Chondrocyte (in vitro differentiated cells): ENCODE measurements around the gene RMI2. TPM values are rescaled to one million over a fixed set of nuclear protein-coding genes. Genes with fewer than 3 reads are reported as not detected.

ENCODE experiments used
- DNase-seq: peaks from one replicate; pipeline ENCODE4 v3.0.0; 2021; ENCODE audit warnings: mixed read lengths, low spot score
- H3K27ac Mint-ChIP-seq: one replicate; pipeline ENCODE4 v1.8.0; 2021; ENCODE audit warnings: mild to moderate bottlenecking, moderate library complexity, mixed read lengths; ENCODE audit not compliant: unreplicated experiment
- H3K27me3 Mint-ChIP-seq: 2 replicates; pipeline ENCODE4 v1.8.0; 2021; ENCODE audit warnings: low read depth, mixed read lengths
- H3K36me3 Mint-ChIP-seq: 2 replicates; pipeline ENCODE4 v1.8.0; 2021; ENCODE audit warnings: low read depth, mixed read lengths
- H3K4me1 Mint-ChIP-seq: 2 replicates; pipeline ENCODE4 v1.8.0; 2021; ENCODE audit warnings: low read depth, mild to moderate bottlenecking, mixed read lengths
- H3K4me3 Mint-ChIP-seq: one replicate; pipeline ENCODE4 v1.8.0; 2021; ENCODE audit warnings: mild to moderate bottlenecking, moderate library complexity, mixed read lengths; ENCODE audit not compliant: unreplicated experiment
- H3K9me3 Mint-ChIP-seq: 2 replicates; pipeline ENCODE4 v1.8.0; 2021; ENCODE audit warnings: low read depth, mixed read lengths
- total RNA-seq: library from RNA; stranded (reverse); gene quantifications from 3 replicates; pipeline ENCODE4 v1.2.1, GENCODE V29; 2021
- TF ChIP-seq, protein P1 (sequence below): fragments of 200-600 bp; sonication (generic); IDR thresholded peaks from 2 replicates; pipeline ENCODE4 v1.5.0; 2021; ENCODE audit warnings: antibody characterized with exemption, mild to moderate bottlenecking, moderate library complexity

RMI2 gene
- total RNA-seq, 1 donor from 2014 or later, result 1.6 TPM

DNA sequence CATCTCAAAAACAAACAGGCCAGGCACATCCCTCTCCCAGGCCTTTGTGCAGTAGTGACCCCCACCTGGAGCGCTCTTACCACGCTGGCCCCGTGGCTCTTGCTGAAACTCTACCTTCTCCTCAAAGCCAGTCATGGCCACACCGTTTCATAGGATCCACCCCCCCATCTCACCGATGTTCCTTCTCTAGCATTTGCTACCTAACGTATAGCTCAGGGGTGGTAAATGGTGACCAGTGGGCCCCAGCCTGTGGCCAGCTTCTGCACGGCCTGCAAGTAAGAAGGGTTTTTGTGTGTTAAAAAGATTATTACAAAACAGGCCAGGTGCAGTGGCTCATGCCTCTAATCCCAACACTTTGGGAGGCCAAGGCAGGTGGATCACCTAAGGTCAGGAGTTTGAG is 43.8 kb downstream of the RMI2 start:
- no peaks in the 10 kb centered on the region for H3K36me3 Mint-ChIP-seq
- no peaks in the 10 kb centered on the region for H3K4me1 Mint-ChIP-seq
- H3K27me3 Mint-ChIP-seq, result peaks cover 7% of the 10 kb centered on the region
- no peak overlapping the region for H3K27ac Mint-ChIP-seq
- DNase-seq, result no peak
- TF ChIP-seq, protein P1, sequence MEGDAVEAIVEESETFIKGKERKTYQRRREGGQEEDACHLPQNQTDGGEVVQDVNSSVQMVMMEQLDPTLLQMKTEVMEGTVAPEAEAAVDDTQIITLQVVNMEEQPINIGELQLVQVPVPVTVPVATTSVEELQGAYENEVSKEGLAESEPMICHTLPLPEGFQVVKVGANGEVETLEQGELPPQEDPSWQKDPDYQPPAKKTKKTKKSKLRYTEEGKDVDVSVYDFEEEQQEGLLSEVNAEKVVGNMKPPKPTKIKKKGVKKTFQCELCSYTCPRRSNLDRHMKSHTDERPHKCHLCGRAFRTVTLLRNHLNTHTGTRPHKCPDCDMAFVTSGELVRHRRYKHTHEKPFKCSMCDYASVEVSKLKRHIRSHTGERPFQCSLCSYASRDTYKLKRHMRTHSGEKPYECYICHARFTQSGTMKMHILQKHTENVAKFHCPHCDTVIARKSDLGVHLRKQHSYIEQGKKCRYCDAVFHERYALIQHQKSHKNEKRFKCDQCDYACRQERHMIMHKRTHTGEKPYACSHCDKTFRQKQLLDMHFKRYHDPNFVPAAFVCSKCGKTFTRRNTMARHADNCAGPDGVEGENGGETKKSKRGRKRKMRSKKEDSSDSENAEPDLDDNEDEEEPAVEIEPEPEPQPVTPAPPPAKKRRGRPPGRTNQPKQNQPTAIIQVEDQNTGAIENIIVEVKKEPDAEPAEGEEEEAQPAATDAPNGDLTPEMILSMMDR, result no peak
- no peaks in the 10 kb centered on the region for H3K9me3 Mint-ChIP-seq
- no peak overlapping the region for H3K4me3 Mint-ChIP-seq

DNA sequence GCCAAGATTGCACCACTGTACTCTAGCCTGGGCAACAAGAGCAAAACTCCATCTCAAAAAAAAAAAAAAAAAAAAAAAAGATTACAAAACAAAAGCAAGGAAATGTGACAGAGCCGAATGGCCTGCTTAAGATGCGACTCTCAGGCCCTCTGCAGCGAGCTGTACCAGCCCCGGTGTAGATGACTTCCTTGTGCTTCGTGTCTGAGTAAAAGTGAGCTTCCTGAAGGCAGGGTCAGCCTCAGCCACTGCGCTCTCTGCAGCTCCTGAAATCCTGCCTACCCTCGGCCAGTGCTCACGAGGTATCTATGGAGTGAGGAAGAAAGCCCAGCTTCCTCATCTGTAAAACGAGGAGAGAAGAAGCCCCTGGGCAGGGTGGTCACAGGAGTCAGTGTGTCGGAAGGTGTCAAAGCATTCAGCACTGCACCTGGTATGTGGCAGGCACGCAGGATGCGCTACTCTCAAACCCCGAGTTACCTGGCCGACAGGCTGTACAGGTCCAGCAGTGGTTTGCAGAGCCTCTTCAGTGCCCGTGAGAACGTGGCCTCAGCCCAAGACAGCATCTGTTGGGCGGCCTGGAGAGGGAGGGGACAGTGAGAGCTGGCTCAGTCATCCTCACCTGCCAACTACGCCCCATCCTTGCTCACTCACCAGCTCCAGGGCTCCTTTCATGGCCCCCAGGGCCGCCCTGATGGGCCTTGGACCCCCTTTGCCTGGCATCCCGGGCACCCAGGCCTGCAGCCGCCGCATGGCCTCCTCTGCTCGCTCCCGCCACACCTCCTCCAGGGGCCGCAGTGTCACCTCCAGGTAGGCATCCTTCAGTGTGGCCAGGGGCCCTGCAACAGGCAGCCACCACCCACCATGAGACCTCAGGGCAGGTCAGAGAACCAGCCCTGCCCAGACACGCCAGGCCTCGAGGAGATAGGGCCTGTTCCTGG is 44.6 kb downstream of the RMI2 start:
- H3K36me3 Mint-ChIP-seq, result no peaks in the 10 kb centered on the region
- TF ChIP-seq, protein P1, result no peak
- no peaks in the 10 kb centered on the region for H3K9me3 Mint-ChIP-seq
- H3K4me1 Mint-ChIP-seq, result no peaks in the 10 kb centered on the region
- H3K27ac Mint-ChIP-seq, result no peak overlapping the region
- H3K27me3 Mint-ChIP-seq, result peaks cover 7% of the 10 kb centered on the region
- peak; percentile 79 for DNase-seq
- H3K4me3 Mint-ChIP-seq, result no peak overlapping the region

DNA sequence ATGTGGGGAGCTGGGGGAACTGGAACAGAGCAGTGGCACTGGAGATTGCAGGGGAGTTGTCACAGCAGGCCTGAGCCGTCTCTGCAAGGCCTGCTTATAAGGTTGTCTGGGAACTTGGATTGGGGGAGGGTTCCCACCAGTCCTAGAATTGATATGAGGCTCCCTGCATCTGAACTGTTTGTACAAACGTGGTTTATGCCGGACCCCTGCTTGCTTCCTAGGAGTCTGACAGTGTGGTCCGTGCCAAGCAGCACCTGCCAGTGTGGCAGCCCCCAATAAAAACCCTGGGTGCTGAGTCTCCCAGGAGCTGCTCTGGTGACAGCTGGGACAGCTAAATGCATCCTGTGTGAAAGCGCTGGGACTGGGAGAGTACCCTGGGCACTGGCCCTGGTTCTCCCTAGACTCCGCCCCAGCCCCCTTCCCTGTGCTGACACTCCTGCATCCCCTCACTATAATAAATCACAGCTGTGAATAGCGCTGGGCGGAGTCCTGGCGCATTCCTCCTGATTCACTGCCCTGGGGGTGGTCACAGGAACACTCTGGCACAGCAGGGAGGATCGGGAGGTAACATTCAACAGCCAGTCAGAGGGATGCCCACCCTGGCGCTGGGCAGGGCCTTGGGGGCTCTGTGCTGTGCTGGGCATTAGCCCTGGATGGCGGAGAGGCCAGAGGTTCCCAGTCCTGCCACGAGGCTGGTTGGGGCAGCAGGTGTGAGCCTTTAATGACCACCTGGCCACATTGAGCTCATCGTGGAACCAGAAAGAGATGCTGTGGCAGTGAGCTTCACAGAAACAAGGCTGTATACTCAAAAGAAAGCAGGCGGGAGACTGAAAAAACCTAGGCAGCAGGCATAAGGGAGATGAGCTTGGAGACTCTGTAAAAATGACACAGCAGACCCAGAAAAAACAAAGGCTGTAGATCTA is 45.6 kb downstream of the RMI2 start:
- TF ChIP-seq, protein P1, result no peak
- H3K9me3 Mint-ChIP-seq, result no peaks in the 10 kb centered on the region
- no peak overlapping the region for H3K27ac Mint-ChIP-seq
- H3K4me1 Mint-ChIP-seq, result no peaks in the 10 kb centered on the region
- peak; percentile 48 for DNase-seq
- H3K36me3 Mint-ChIP-seq, result no peaks in the 10 kb centered on the region
- H3K27me3 Mint-ChIP-seq, result peaks cover 7% of the 10 kb centered on the region
- H3K4me3 Mint-ChIP-seq, result no peak overlapping the region

DNA sequence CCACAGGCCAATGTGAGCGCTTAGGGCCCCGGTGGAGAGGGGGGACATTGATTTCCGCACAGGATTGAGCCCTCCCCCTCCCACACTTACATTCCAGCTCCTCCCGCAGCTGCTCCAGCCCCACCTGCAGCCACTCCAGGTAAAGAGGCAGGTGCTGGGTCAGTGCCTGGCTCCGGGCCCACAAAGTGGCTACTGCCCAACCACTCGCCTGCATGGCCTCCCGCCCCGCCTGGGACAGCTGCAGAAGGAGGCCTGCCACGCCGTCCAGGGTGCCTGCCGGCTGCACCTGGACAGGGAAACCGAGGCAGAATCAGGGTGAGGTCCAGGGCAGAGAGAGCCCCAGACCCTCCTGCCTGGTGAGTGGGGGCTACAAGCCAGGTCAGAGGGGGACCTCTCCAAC is 46.3 kb downstream of the RMI2 start:
- Mint-ChIP-seq H3K9me3 (no peaks in the 10 kb centered on the region), H3K36me3 (no peaks in the 10 kb centered on the region)

More for the DNA sequence above, 46.3 kb downstream of the RMI2 start:
- H3K4me3 Mint-ChIP-seq, result no peak overlapping the region
- TF ChIP-seq, protein P1, result no peak
- H3K27me3 Mint-ChIP-seq, result peaks cover 7% of the 10 kb centered on the region
- peak; percentile 79 for DNase-seq
- H3K27ac Mint-ChIP-seq, result no peak overlapping the region
- no peaks in the 10 kb centered on the region for H3K4me1 Mint-ChIP-seq
